GM18873 (cell line): ENCODE measurements around the gene PRDM15.

Experiments used
- ATAC-seq: cut with Tn5 transposase; IDR thresholded peaks from one replicate; pipeline ENCODE4 v1.9.1; 2021; ENCODE audit warnings: mild to moderate bottlenecking, moderate library complexity, moderate number of reproducible peaks; ENCODE audit not compliant: unreplicated experiment, low FRiP score

PRDM15 gene

DNA sequence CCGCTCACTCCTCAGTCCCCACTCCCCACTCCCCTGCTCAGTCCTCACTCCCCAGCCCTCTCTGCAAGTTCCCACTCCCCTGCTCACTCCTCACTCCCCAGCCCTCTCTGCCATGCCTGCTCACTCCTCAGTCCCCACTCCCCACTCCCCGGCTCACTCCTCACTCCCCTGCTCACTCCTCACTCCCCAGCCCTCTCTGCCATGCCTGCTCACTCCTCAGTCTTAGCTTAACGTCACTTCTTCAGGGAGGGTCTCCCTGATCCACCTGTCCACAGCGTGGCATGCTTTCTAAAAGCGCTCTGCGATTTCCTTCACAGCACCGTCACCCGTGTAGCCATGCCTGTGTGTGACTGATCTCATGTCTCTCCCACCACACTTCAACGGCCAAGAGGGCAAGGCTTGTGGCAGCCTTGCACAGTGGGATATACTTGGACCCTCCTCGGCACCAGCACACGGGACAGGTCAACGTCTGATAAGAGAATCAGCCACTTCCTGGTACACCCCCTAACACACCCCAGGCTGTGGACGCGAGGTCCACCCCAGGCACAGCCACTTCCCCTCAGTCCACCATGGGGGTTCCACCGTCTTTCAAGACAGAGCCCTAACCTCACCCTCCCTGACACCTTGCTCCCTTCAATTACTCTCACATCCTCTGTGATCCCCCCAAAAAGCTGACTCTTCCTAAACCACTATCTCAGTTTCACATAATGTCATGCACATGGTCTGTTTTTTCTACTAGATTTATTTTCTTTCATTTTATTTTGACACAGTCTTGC lies 14.0 kb downstream of the PRDM15 start:
- no peak for ATAC-seq

DNA sequence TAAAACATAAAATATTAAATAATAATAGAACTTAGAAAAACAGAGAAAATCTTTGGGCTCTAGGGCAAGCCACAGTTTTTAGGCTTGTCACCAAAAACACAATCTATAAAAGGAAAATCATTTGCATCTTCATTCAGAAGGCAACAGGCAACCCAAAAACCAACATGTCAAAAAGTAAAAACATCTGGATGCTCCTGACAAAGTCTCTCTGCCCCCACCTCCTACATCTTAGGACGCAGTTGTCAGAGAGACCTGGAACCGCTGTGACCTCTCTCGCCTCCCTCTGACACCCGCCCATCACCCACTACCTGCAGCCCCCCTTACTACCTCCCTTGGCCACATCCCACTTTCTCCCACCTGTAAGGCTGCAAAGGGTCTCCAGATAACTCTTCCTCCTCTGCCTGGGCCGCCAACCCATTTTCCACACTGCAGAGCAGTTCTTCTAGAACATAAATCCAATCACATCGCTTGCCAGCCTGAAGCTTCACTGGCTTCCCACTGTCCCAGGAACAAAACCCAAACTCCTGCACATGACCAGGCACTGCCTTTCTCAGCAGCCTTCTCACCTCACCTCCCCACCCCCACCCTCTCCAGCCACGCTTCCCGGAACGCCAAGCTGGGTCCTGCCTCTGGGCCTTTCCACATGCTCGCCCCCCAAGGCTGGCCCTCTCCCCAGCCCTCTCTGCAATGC lies 14.7 kb downstream of the PRDM15 start:
- no peak for ATAC-seq

DNA sequence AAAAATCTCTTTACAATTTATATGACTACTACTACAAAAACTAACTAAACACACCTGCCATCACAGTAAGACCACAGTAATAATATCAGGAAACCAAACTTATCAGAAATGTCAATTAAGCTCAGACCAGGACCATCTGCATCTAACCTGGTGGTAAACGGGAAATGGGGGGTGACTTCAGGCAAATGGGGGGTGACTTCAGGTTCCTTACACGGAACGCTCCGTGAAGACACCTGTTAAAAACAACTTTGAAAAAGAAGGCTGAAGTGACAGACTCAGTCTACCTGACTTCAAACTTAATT lies 15.8 kb downstream of the PRDM15 start:
- no peak for ATAC-seq

DNA sequence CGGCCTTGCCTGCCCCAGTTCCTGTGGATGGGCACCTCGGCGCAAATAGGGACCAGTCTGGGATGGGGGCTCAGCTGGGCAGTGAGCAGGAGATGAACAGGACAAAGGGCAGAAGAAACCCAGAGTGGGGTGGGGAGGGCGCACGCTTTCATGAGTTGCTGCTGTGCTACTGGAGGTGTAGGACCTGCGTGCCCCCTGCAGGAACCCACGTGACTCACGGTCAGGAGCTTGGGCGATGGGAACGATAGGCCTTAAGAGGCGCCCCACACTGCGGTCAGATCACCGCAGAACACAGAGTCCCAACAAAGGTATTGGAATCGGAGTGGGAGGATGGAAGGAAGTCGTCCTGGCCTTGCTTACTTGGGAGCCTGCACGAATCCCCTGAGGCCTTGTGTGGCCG lies 17.2 kb downstream of the PRDM15 start:
- no peak for ATAC-seq

DNA sequence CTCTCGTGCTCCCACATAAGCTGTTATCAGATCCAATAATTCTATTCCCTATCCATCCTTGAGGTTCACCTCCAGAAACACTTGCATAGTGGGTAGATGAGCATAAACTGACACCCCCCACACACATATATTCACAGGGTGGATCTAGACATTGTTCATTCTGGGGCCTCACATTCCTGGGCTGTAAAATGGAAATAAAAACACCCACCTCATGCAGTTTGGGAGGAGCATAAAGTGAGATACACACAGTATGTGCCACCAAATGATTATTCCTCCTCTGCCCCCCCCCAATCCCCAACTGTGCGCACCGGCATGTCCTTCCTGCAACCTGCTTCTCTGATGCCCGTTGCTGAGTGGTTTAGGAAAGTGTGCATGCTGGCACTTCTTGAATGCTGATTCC lies 17.9 kb downstream of the PRDM15 start:
- no peak for ATAC-seq

DNA sequence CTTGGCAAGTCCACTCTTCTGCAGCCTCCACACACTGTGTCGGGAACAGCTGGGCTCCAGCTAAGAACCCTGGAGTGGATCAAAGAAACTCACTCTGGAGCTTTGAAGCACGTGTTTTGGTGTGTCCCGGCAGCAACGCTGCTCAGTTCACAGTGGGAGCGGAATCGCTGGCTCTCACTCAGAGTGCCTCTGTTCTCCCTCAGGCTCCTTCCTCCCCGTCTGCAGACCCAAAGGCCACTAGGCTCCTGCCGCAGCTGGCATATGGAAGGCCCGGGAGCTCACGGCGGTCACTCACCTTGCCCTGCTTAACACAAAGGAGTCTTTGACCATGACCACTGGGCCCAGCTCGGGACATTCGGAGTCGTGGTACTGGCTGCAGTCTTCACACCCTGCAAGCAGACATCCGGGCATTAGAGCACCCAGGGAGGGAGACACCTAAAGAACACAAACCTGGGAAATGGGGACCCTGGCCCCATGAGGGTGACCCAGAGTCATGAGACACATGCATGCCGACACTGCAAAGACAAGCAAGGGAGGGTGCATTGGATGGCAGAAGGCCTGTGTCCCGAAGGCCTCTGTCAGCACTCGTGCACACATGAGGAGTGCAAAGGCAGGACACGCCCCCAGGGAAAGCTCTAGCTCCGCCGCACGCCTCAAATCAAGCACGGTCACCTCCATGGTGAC lies 19.7 kb downstream of the PRDM15 start:
- ATAC-seq: no peak

DNA sequence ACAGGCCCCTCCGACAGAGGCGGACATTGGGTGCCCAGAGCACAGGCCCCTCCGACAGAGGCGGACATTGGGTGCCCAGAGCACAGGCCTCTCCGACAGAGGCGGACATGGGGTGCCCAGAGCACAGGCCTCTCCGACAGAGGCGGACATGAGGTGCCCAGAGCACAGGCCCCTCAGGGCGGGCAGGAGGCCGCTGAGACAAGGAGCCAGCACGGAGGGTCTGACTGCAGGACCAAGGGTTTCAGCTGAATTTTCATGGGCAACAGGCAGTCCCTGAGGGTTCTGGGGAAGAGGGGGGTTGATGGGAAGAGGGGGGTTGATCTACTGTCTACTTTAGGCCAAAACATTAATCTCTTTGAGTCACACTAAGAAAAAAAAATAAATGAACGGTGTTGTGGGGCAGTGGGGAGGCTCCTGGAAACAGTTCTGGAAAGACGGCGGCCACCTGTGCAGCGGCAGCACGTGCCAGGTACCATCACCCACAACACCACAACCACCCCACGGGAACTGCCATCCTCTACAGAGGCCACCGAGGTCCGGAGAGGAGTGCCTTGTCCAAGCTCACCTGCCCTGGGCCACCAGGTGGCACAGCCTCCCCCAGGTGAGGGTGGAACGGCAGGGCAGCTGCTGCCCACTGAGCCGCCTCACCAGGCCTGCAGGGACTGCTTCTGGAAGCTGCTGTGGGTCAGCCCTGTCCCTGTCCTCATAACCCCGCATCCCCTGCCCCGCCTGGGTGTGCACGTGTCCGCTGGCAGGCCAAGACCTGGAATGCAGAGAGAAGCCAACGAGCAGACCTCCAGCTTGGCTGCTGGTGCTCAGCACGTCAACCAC lies 20.5 kb downstream of the PRDM15 start:
- no peak for ATAC-seq

DNA sequence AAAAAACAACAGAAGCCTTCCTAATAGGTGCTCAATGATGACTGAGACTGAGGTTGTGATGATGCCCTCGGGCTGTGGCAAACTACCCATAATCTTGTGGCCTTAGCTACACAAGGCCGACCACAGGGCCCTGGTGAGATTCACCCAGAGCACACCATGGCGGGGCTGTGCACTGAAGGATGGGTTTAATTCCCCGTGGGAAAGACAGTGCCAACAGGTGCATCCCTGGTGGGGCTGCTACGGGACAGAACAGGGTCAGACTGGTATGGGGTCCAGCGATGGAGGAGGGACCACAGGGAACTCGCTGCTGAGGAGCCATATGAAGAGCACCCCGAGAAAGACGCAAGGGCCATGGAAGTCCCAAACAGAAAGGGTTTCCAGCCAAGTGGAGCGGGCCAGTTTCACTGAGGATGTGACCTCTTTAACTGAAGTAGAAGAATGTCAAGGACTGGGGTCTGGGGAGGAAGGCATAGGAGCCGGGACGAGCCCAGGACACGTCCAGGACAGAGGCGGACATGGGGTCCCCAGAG lies 21.3 kb downstream of the PRDM15 start:
- no peak for ATAC-seq

DNA sequence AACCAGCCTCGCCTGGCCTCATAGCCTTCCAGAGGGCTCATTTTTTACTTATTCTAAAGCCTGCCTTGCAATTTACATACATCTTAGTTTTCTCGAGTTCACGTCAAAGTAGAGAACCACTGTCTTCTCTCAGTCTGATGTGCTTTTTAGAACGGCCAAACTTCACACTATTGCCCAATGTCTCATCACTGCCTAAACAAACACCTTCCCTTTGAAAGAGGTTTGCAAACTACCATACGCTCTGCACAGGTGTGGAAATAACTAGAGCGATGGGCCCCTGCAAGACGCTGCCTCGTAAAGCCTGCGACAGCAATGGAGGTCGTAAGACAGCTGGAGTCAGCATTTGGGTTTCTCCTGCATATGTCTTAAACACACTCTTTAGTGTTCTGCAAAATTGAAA lies 22.6 kb downstream of the PRDM15 start:
- ATAC-seq: no peak

DNA sequence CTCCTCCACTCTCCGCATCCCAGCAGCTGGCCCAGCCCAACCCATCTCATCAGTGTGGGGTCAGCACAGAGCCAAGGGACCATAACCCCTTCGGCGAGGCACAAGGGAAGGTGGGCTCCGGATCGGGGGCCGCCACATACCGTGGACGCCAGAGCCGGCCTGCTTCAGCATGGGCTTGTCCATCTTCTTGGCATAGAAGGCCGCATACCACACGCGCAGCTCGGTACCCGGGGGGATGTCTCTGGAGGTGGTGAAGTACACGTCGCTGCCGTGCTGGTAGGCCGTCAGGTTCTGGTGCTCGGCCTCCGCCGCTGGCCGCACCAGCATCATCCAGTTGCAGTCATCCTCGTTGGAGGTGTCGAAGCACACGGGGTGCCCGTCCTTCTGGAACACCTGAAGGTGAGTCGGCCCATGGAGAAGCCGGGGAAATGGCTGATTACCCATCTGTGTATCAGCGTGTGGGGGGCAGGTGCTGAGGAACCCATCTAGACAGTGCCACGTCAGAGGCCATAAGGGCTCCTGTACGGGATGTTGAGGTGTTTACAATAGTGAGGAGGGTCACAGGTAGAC lies 24.6 kb downstream of the PRDM15 start:
- ATAC-seq: no peak

DNA sequence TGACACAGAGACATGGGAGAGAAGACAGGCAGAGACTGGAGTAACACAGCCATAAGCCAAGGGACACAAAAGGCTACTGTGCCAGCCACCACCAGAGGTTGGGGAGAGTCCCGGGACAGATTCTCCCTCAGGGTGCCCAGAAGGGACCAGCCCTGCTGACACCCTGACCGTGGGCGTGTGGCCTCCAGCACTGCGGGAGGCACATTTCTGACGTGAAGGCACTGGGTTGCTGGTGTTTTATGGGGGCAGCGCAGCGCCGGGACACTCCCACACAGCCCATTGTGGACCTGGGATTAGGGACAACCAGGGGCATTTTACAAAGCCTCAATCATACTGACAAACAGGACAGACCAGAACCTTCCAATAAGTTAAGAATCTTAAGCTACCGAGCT lies 26.2 kb downstream of the PRDM15 start:
- no peak for ATAC-seq

DNA sequence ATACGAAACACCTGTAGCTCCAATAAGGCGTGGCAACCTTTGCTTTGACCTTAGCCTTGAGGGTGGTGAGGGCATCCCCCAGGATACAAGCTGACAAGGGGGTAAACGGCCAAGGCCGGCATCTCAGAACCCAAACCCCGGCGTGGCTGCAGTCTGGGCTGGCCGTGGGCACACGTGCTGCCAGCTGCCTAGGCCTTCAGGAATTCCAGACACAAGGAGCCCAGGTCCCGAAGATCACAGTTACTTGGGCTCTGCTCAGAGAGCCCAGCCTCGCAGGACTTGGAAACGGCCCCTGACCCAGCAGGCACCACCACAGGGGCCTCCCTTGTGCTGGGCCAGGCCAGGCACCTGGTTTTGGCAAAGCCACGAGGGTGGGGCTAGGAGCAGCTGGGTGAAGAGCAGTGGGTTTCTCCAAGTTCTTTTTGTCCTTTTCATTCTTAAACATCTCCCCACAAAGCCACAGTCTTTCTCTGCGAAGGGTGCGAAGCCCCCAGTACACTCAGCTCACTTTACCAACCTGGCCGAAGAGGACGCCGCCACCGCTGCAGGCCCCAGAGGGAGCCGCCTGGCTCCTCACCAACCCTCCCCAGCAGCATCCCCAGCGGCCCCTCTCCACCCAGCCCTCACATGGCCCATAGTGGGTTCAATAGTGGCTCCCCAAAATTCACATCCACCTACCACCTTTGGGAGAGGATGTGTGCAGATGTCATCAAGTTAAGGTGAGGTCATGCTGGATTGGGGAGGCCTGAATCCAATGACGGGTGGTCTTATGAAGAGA lies 26.8 kb downstream of the PRDM15 start:
- ATAC-seq: no peak

DNA sequence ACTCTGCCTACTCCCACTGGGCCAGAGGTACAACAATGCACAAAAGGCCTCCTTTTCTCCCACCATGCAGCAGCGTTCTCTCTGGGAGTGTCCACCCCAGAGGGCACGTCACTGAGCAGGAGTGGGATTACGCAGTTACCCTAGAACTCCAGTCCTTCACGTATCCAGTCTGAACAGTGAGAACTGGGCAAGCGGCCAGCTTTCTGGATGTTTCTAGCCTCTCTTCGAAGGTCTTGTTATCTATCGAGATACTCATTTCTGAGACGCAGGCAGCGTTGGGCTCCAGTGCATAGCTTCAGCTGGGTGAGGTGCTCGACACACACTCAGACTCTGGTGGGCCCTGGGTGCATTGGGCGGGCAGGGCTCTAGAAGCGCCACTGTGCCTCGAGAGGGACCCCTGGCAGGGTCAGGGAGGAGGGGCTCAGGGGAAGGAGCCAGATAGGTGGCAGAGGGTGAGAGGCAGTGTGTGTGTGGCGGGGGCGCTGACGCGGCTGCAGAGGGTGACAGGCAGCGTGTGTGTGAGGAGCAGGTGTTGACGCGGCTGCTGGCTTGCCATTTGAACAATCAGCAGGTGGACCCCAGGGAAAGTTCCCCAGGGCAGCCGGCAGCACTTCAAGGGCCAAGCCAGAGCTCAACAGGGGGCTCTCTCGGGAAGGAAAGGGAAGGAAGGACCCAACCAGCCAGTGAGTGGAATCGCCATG lies 27.9 kb downstream of the PRDM15 start:
- no peak for ATAC-seq

DNA sequence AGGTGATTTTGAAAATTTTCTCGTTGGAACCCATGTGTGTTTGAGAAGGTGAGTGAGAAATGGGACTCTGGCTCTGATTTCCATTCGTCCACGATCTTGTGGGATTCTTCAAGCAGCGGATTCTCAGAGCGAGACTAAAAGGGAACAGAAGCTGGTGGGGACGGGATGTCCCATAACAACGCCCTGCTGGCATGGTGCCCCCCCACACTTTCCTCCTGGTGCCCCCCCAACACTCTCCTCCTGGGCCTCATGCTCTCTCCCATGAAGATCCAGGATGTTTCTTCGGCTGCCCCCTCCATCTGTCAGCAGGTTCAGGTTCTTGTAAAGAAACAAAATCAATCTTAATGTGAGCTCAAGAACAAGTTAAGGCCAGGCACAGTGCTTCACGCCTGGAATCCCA lies 29.1 kb downstream of the PRDM15 start:
- ATAC-seq: no peak

DNA sequence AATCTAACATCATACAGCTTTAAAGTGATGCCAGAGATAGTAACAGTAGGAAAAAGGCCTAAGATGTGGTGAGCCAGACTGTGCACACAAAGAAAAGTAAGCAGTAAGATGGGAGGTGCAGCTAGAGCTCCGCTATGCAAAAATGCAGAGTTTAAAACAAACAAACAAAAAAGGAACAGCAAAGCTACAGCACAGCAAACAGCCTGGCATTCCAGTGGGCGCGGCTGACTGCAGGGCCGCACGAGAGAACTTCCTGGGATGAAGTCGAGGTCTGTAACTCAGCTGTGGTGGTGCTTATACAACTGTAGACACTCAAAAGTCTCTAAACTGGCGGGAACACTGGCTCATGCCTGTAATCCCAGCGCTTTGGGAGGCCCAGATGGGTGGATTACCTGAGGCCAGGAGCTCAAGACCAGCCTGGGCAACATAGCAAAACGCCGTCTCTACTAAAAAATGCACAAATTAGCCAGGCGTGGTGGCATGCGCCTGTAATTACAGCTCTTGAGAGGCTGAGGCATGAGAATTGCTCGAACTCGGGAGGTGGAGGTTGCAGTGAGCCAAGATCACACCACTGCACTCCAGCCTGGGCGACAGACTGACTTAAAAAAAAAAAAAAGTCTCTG lies 30.1 kb downstream of the PRDM15 start:
- no peak for ATAC-seq

DNA sequence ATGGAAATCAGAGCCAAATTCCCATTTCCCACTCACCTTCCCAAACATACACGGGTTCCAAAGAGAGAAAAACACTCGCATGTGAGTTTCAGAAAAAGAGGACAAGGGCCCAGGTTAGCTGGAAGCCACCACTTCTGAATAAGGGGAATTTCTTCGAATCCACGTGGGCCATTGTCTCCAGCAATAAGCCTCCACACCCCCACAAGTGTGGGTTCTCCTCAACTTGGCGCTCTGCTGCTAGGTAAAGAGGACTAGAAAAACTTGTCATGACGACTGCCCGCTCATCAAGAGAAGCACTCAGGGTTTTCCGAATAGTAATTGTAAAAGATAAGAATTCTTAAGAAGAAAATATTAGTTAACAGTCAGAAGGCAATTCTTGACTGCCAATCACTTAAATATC lies 30.6 kb downstream of the PRDM15 start:
- no peak for ATAC-seq

DNA sequence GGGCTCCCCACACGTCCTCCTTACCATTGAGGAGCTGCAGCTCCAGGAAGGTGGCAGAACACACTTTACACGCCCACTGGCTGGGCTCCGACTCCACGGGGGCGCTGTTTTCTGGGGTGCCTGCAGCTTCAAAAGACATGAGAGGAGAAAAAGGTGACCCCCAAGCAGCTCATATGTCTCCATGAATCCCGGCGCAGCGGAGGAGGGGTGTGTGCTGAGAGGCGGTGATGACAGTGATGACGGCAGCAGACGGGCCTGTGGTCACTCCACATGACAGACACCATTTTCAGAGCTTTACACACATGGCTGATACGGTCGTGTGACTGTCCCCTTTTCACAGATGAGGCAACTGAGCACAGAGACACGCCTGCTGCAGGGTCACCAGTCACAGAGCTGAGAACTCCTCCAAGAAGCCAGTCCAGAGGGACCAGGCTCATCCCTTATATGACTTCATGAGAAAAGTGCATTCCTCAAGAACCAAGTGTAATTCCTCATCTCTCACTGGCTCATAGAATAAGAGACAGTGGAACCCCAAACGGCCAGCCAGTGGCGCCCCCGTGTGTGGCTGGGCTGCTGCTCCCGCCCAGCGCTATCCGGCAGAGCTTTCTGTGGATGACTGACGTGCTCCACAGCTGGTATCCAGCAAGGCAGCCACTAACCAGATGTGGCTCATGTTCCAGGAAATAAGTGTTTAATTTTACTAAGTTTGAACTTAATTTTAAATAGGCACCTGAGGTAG lies 31.9 kb downstream of the PRDM15 start:
- no peak for ATAC-seq

DNA sequence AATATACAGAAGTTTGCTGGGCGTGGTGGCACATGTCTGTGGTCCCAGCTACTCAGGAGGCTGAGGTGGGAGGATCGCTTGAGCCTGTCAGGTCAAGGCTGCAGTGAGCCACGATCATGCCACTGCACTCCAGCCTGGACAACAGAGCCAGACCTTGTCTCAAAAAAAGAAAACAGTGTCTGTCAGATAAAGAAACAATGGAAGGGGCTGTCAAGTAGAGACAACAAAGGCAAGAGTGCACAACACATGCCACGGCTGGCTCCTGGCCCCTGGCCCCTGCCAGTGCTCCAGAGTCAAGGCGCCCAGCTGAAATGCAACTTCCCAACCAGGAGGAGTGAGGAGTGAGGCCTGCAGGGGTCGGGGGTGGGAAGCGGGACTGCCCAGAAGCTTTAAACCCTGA lies 32.6 kb downstream of the PRDM15 start:
- no peak for ATAC-seq
